H9 (cell line): ENCODE results near the gene BRD3OS. TPM values are rescaled to one million over a fixed set of nuclear protein-coding genes. Genes with fewer than 3 reads are reported as not detected.

ENCODE experiments used
- DNase-seq: peaks from one replicate; pipeline ENCODE4 v3.0.0-alpha.2; 2017
- H2AFZ ChIP-seq: one replicate; pipeline ENCODE4 v1.6.1; 2013; ENCODE audit warnings: mild to moderate bottlenecking, low read length, control low read depth, moderate library complexity
- H2AK5ac ChIP-seq: 2 replicates; pipeline ENCODE4 v1.6.1; 2013; ENCODE audit warnings: low read length, control low read depth, mixed read lengths; ENCODE audit not compliant: insufficient read length
- H2BK120ac ChIP-seq: one replicate; pipeline ENCODE4 v1.6.1; 2013; ENCODE audit warnings: low read depth, mild to moderate bottlenecking, low read length, control low read depth, inconsistent platforms; ENCODE audit not compliant: poor library complexity, severe bottlenecking
- H2BK12ac ChIP-seq: 2 replicates; pipeline ENCODE4 v1.6.1; 2013; ENCODE audit warnings: low read length, control low read depth, mixed read lengths, low read depth; ENCODE audit not compliant: insufficient read length
- H2BK15ac ChIP-seq: 2 replicates; pipeline ENCODE4 v1.6.1; 2013; ENCODE audit warnings: low read depth, low read length, control low read depth
- H2BK20ac ChIP-seq: one replicate; pipeline ENCODE4 v1.6.1; 2013; ENCODE audit warnings: low read depth, mild to moderate bottlenecking, low read length, control low read depth, inconsistent platforms; ENCODE audit not compliant: poor library complexity, severe bottlenecking
- H2BK5ac ChIP-seq: 2 replicates; pipeline ENCODE4 v1.6.1; 2013; ENCODE audit warnings: low read length, control low read depth, mixed read lengths; ENCODE audit not compliant: insufficient read length
- H3K14ac ChIP-seq: 2 replicates; pipeline ENCODE4 v1.6.1; 2013; ENCODE audit warnings: low read length, control low read depth; ENCODE audit not compliant: insufficient read depth
- H3K18ac ChIP-seq: 2 replicates; pipeline ENCODE4 v1.6.1; 2013; ENCODE audit warnings: low read depth, mild to moderate bottlenecking, mixed read lengths, low read length, control low read depth; ENCODE audit not compliant: insufficient read length
- H3K23ac ChIP-seq: 2 replicates; pipeline ENCODE4 v1.6.1; 2013; ENCODE audit warnings: low read length, control low read depth, mixed read lengths, low read depth; ENCODE audit not compliant: insufficient read length
- H3K23me2 ChIP-seq: 2 replicates; pipeline ENCODE4 v1.6.1; 2013; ENCODE audit warnings: low read depth, mild to moderate bottlenecking, mixed read lengths, low read length, control low read depth; ENCODE audit not compliant: insufficient read length, poor library complexity, severe bottlenecking
- H3K27ac ChIP-seq: 2 replicates; pipeline ENCODE4 v1.5.1; 2013; ENCODE audit warnings: low read length, control low read depth, mixed read lengths, low read depth; ENCODE audit not compliant: insufficient read length
- H3K27me3 ChIP-seq: 2 replicates; pipeline ENCODE4 v1.6.1; 2013; ENCODE audit warnings: low read length, control low read depth, inconsistent platforms; ENCODE audit not compliant: insufficient read depth
- H3K4ac ChIP-seq: 2 replicates; pipeline ENCODE4 v1.6.1; 2013; ENCODE audit warnings: low read depth, mild to moderate bottlenecking, control low read depth, inconsistent platforms, low read length, moderate library complexity
- H3K4me1 ChIP-seq: 2 replicates; pipeline ENCODE4 v1.6.1; 2013; ENCODE audit warnings: low read length, control low read depth, inconsistent platforms; ENCODE audit not compliant: insufficient read depth
- H3K4me2 ChIP-seq: 2 replicates; pipeline ENCODE4 v1.6.1; 2013; ENCODE audit warnings: low read length, control low read depth, mixed read lengths; ENCODE audit not compliant: insufficient read length, insufficient read depth
- H3K56ac ChIP-seq: 2 replicates; pipeline ENCODE4 v1.6.1; 2013; ENCODE audit warnings: low read depth, mild to moderate bottlenecking, mixed read lengths, low read length, control low read depth; ENCODE audit not compliant: insufficient read length
- H3K79me1 ChIP-seq: 2 replicates; pipeline ENCODE4 v1.6.1; 2013; ENCODE audit warnings: low read depth, mild to moderate bottlenecking, moderate library complexity, low read length, control low read depth, inconsistent platforms; ENCODE audit not compliant: insufficient read depth, poor library complexity, severe bottlenecking
- H3K79me2 ChIP-seq: 2 replicates; pipeline ENCODE4 v1.6.1; 2013; ENCODE audit warnings: low read length, control low read depth, inconsistent platforms; ENCODE audit not compliant: insufficient read depth
- H3K9ac ChIP-seq: 2 replicates; pipeline ENCODE4 v1.6.1; 2013; ENCODE audit warnings: low read length, control low read depth, mixed read lengths; ENCODE audit not compliant: insufficient read length; ENCODE audit errors: extremely low read depth
- H3K9me3 ChIP-seq: one replicate; pipeline ENCODE4 v1.6.1; 2013; ENCODE audit warnings: low read depth, low read length, inconsistent platforms; ENCODE audit not compliant: control insufficient read depth
- H3T11ph ChIP-seq: one replicate; pipeline ENCODE4 v1.6.1; 2013; ENCODE audit warnings: mild to moderate bottlenecking, low read length, control low read depth, inconsistent platforms
- H4K20me1 ChIP-seq: one replicate; pipeline ENCODE4 v1.6.1; 2013; ENCODE audit not compliant: control insufficient read depth, insufficient read length, insufficient read depth
- H4K5ac ChIP-seq: 2 replicates; pipeline ENCODE4 v1.6.1; 2013; ENCODE audit warnings: low read depth, mild to moderate bottlenecking, mixed read lengths, low read length, control low read depth; ENCODE audit not compliant: insufficient read length
- H4K8ac ChIP-seq: replicated peaks from 2 replicates; pipeline ENCODE4 v1.6.1; 2013; ENCODE audit warnings: low read length, control low read depth, mixed read lengths, low read depth; ENCODE audit not compliant: insufficient read length
- H4K91ac ChIP-seq: 2 replicates; pipeline ENCODE4 v1.6.1; 2013; ENCODE audit warnings: low read depth, mild to moderate bottlenecking, moderate library complexity, mixed read lengths, low read length, control low read depth; ENCODE audit not compliant: insufficient read length
- H3K27ac Mint-ChIP-seq, 3 experiments: 2 replicates in 2 of 3; 3 replicates in 1 of 3; pipeline ENCODE4 v1.8.0; 2020 to 2021; ENCODE audit warnings: mixed read lengths in 3 of 3, mild to moderate bottlenecking in 1 of 3, moderate library complexity in 1 of 3
- H3K27me3 Mint-ChIP-seq: 2 replicates; pipeline ENCODE4 v1.8.0; 2021; ENCODE audit warnings: low read depth, mild to moderate bottlenecking, moderate library complexity, mixed read lengths
- H3K36me3 Mint-ChIP-seq, 3 experiments: 2 replicates in 2 of 3; 3 replicates in 1 of 3; pipeline ENCODE4 v1.8.0; 2020 to 2021; ENCODE audit warnings: low read depth in 3 of 3, mixed read lengths in 3 of 3; ENCODE audit not compliant: insufficient read depth in 1 of 3
- H3K4me1 Mint-ChIP-seq, 2 experiments: 2 replicates each; pipeline ENCODE4 v1.8.0; 2020; ENCODE audit warnings: mixed read lengths in 2 of 2
- H3K4me3 Mint-ChIP-seq, 2 experiments: 2 replicates in 1 of 2; 3 replicates in 1 of 2; pipeline ENCODE4 v1.8.0; 2020 to 2021; ENCODE audit warnings: mild to moderate bottlenecking in 2 of 2, mixed read lengths in 2 of 2, moderate library complexity in 1 of 2
- H3K9me3 Mint-ChIP-seq, 2 experiments: 2 replicates in 1 of 2; 3 replicates in 1 of 2; pipeline ENCODE4 v1.8.0; 2020; ENCODE audit warnings: mild to moderate bottlenecking in 2 of 2, mixed read lengths in 2 of 2, moderate library complexity in 1 of 2
- WGBS: extraction: QIAGEN DNeasy Blood & Tissue Kit; methylation state at CpG from one replicate; pipeline ENCODE4 v1.1.7; 2013; ENCODE audit warnings: missing lambda C conversion rate, low lambda C conversion rate, mixed read lengths; ENCODE audit not compliant: insufficient read length; ENCODE audit errors: extremely low coverage; 5-methylcytosine and 5-hydroxymethylcytosine counted together
- total RNA-seq: library from RNA; stranded (reverse); gene quantifications from 2 replicates; pipeline ENCODE4 v1.2.1, GENCODE V29; 2021
- TF ChIP-seq, protein P1 (sequence below): fragments of 200-600 bp; sonication (generic); conservative IDR thresholded peaks from 3 replicates; pipeline ENCODE4 v1.8.0; 2021; ENCODE audit warnings: antibody characterized with exemption, mild to moderate bottlenecking

The BRD3OS gene
- total RNA-seq, 1 experiment from 2014 or later, result 16.4 TPM

DNA sequence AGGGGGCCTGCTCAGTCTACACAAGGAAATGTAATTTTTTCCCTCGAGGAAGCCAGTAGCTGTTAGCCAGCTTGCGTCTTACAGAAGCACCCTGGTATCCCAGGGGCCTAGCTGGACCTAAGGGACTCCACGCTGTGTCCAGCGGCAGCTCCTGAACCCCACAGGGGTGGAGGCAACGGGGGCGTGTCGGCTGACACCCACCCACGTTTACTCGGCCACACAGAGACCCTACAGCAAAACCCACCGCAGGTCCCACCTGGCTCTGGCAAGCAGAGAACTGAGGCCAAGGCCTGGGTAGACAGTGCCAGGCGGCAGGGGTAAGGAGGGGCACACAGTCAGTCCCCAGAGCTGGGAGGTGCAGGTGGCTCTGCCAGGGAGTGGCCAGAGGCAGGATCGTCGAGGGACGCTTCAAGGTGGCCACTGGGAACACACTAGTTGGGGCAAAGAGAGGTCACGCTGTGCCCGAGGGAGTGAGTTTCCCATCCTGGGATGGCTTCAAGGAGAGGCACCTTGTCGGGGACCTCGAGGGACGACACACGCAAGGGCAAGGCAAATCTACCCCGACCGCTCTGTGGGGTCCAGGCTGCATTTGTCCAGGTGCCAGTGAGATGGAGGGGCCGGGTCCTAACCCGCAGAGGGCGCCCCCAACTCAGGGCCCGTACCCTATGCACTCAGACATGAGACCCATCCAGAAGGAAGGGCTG is 20.7 kb downstream of the BRD3OS start:
- H3K23ac ChIP-seq, result no peak overlapping the region
- no peaks in the 10 kb centered on the region for H3K9me3 ChIP-seq
- no peak overlapping the region for H3K14ac ChIP-seq
- no peak overlapping the region for H3K4me2 ChIP-seq
- H3K27ac ChIP-seq, result no peak overlapping the region
- no CpG with 5 or more reads among the region's 26 CpGs for WGBS
- H4K8ac ChIP-seq, result no peak overlapping the region
- no peak overlapping the region for H2BK5ac ChIP-seq
- no peak overlapping the region for H4K5ac ChIP-seq
- no peak overlapping the region for H4K91ac ChIP-seq
- no peak overlapping the region for H3K18ac ChIP-seq
- H3K27me3 ChIP-seq, result no peaks in the 10 kb centered on the region
- no peaks in the 10 kb centered on the region for H3K4me1 Mint-ChIP-seq
- H2AK5ac ChIP-seq, result no peak overlapping the region
- no peaks in the 10 kb centered on the region for H4K20me1 ChIP-seq
- no peaks in the 10 kb centered on the region for H3K4me1 ChIP-seq
- no peak overlapping the region for H2BK20ac ChIP-seq
- H3K79me2 ChIP-seq, result no peaks in the 10 kb centered on the region
- H3K79me1 ChIP-seq, result no peaks in the 10 kb centered on the region
- H2AFZ ChIP-seq, result no peak overlapping the region
- no peak overlapping the region for H3K4ac ChIP-seq
- no peak overlapping the region for H3K4me3 Mint-ChIP-seq
- no peak overlapping the region for H3T11ph ChIP-seq
- H3K9ac ChIP-seq, result no peak overlapping the region
- H3K27ac Mint-ChIP-seq, result peak overlapping the region in 1 of 3 experiments; percentile 52; a peak in 2 of 7 replicates
- no peak overlapping the region for H2BK12ac ChIP-seq
- no peaks in the 10 kb centered on the region for H3K9me3 Mint-ChIP-seq
- H2BK15ac ChIP-seq, result no peak overlapping the region
- no peak overlapping the region for H3K56ac ChIP-seq
- no peak for DNase-seq
- TF ChIP-seq, protein P1, sequence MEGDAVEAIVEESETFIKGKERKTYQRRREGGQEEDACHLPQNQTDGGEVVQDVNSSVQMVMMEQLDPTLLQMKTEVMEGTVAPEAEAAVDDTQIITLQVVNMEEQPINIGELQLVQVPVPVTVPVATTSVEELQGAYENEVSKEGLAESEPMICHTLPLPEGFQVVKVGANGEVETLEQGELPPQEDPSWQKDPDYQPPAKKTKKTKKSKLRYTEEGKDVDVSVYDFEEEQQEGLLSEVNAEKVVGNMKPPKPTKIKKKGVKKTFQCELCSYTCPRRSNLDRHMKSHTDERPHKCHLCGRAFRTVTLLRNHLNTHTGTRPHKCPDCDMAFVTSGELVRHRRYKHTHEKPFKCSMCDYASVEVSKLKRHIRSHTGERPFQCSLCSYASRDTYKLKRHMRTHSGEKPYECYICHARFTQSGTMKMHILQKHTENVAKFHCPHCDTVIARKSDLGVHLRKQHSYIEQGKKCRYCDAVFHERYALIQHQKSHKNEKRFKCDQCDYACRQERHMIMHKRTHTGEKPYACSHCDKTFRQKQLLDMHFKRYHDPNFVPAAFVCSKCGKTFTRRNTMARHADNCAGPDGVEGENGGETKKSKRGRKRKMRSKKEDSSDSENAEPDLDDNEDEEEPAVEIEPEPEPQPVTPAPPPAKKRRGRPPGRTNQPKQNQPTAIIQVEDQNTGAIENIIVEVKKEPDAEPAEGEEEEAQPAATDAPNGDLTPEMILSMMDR, result no peak
- no peak overlapping the region for H2BK120ac ChIP-seq
- H3K36me3 Mint-ChIP-seq, result peaks cover 21 to 89% (median 72%) of the 10 kb centered on the region in 3 experiments
- no peaks in the 10 kb centered on the region for H3K27me3 Mint-ChIP-seq
- H3K23me2 ChIP-seq, result no peaks in the 10 kb centered on the region
